Ovary (tissue), 3 donors: ENCODE results near the gene TRAPPC2L.

Experiments used
- POLR2A ChIP-seq: fragments of 450-650 bp; IDR thresholded peaks from one replicate; pipeline ENCODE4 v1.6.1; 2017; ENCODE audit warnings: antibody characterized with exemption, mild to moderate bottlenecking, moderate library complexity
- TF ChIP-seq, protein P1 (sequence below), 3 donors: fragments of 450-650 bp in 2 of 3; fragments of 200-600 bp in 1 of 3; IDR thresholded peaks; one replicate each; pipeline versions ENCODE4 v1.5.1 to v1.8.0; 2016 to 2022; ENCODE audit warnings: antibody characterized with exemption in 3 of 3, mild to moderate bottlenecking in 1 of 3
- donor health status: DM: no; HTN: no; CAD: no.

DNA sequence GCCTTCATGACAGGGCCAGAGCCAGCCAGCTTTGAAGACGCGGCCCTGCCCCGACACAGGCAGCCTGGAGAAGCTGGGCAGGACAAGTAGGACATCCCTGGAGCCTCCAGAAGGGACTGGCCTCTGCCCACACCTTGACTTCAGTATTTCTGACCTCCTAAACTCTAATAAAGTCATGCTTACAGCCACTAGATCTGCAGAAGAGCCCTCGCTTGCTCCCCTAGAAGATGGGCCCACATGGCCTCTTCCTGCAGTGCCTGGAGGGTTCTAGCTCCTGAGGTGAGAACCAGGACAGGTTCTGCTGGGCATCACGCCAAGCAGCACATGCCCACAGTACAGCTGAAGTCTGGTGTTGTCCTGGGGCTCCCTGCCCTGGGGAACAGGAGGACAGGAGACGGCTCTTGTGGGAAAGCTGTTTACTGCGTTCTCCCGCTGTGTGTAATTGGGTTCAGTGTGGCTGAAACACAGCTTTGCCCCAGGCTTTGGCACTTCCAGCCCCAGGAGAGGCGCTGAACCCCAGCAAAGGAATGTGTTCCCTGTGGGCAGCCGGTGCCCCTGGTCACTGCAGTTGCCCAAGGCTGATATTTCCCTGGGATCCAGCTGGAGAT lies 47.8 kb upstream of the TRAPPC2L start:
- TF ChIP-seq, protein P1, sequence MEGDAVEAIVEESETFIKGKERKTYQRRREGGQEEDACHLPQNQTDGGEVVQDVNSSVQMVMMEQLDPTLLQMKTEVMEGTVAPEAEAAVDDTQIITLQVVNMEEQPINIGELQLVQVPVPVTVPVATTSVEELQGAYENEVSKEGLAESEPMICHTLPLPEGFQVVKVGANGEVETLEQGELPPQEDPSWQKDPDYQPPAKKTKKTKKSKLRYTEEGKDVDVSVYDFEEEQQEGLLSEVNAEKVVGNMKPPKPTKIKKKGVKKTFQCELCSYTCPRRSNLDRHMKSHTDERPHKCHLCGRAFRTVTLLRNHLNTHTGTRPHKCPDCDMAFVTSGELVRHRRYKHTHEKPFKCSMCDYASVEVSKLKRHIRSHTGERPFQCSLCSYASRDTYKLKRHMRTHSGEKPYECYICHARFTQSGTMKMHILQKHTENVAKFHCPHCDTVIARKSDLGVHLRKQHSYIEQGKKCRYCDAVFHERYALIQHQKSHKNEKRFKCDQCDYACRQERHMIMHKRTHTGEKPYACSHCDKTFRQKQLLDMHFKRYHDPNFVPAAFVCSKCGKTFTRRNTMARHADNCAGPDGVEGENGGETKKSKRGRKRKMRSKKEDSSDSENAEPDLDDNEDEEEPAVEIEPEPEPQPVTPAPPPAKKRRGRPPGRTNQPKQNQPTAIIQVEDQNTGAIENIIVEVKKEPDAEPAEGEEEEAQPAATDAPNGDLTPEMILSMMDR (IDR thresholded peaks at IDR 0.05): no peak
- TF ChIP-seq POLR2A: no peak
